ENCODE results near the gene PMM1. TPM values are rescaled to one million over a fixed set of nuclear protein-coding genes. Genes with fewer than 3 reads are reported as not detected.
"Not testable (repeated sequence)": the region's sequence is repeated elsewhere in the genome, so short reads cannot be mapped to it uniquely, and the experiment has no call there.

The PMM1 gene
- total RNA-seq, 1 experiment from 2014 or later: 24.2 TPM

- DNase-seq (ENCODE audit: low read depth): peak; percentile 46
Observed at GRCh38 chr22:41596776-41597634, 7.4 kb upstream of the PMM1 start.

GRCh38 chr22:41595703-41596102 is 6.1 kb upstream of the PMM1 start:
- no peak for DNase-seq (ENCODE audit: low read depth)

- DNase-seq (ENCODE audit: low read depth): not testable (repeated sequence)
Observed at GRCh38 chr22:41593336-41593960, 3.8 kb upstream of the PMM1 start.

- no peak for DNase-seq (ENCODE audit: low read depth)
Observed at GRCh38 chr22:41587347-41587723, 2.3 kb downstream of the PMM1 start.

- no peak for DNase-seq (ENCODE audit: low read depth)
Observed at GRCh38 chr22:41585898-41586297, 3.7 kb downstream of the PMM1 start.

- DNase-seq (ENCODE audit: low read depth): no peak
Observed at GRCh38 chr22:41584881-41585280, 4.8 kb downstream of the PMM1 start.

- DNase-seq (ENCODE audit: low read depth): no peak
Observed at GRCh38 chr22:41582694-41583093, 6.9 kb downstream of the PMM1 start.

- DNase-seq (ENCODE audit: low read depth): no peak
Observed at GRCh38 chr22:41579997-41580355, 9.7 kb downstream of the PMM1 start.

- DNase-seq (ENCODE audit: low read depth): no peak
Observed at GRCh38 chr22:41579297-41579996, 10.2 kb downstream of the PMM1 start.

- no peak for DNase-seq (ENCODE audit: low read depth)
Observed at GRCh38 chr22:41578818-41579217, 10.8 kb downstream of the PMM1 start.

GRCh38 chr22:41578114-41578513 is 11.5 kb downstream of the PMM1 start:
- DNase-seq (ENCODE audit: low read depth): no peak

- peak; percentile 37 for DNase-seq (ENCODE audit: low read depth)
Observed at GRCh38 chr22:41576877-41577276, 12.8 kb downstream of the PMM1 start.

- no peak for DNase-seq (ENCODE audit: low read depth)
Observed at GRCh38 chr22:41575533-41575932, 14.1 kb downstream of the PMM1 start.

GRCh38 chr22:41574847-41575381 is 14.7 kb downstream of the PMM1 start:
- no peak for DNase-seq (ENCODE audit: low read depth)

- no peak for DNase-seq (ENCODE audit: low read depth)
Observed at GRCh38 chr22:41573677-41574076, 16.0 kb downstream of the PMM1 start.

- not testable (repeated sequence) for DNase-seq (ENCODE audit: low read depth)
Observed at GRCh38 chr22:41572305-41572704, 17.3 kb downstream of the PMM1 start.

- DNase-seq (ENCODE audit: low read depth): no peak
Observed at GRCh38 chr22:41571786-41572185, 17.9 kb downstream of the PMM1 start.

- no peak for DNase-seq (ENCODE audit: low read depth)
Observed at GRCh38 chr22:41570221-41570620, 19.4 kb downstream of the PMM1 start.

GRCh38 chr22:41568811-41569210 is 20.8 kb downstream of the PMM1 start:
- no peak for DNase-seq (ENCODE audit: low read depth)

- no peak for DNase-seq (ENCODE audit: low read depth)
Observed at GRCh38 chr22:41567512-41567768, 22.2 kb downstream of the PMM1 start.

- peak; percentile 92 for DNase-seq (ENCODE audit: low read depth)
Observed at GRCh38 chr22:41565403-41566054, 24.1 kb downstream of the PMM1 start.

GRCh38 chr22:41564563-41564962 is 25.1 kb downstream of the PMM1 start:
- DNase-seq (ENCODE audit: low read depth): peak; percentile 37
